Activated CD8-positive, alpha-beta memory T cell treated with anti-CD3 and anti-CD28 coated beads, Interleukin-2, amount 50 U/mL, for 24 hours (primary cell): ENCODE results near the gene FAM163B.

Source experiments
- DNase-seq: peaks from one replicate; pipeline ENCODE4 v3.0.0-alpha.2; 2020; ENCODE audit errors: extremely low read depth

Gene FAM163B

DNA sequence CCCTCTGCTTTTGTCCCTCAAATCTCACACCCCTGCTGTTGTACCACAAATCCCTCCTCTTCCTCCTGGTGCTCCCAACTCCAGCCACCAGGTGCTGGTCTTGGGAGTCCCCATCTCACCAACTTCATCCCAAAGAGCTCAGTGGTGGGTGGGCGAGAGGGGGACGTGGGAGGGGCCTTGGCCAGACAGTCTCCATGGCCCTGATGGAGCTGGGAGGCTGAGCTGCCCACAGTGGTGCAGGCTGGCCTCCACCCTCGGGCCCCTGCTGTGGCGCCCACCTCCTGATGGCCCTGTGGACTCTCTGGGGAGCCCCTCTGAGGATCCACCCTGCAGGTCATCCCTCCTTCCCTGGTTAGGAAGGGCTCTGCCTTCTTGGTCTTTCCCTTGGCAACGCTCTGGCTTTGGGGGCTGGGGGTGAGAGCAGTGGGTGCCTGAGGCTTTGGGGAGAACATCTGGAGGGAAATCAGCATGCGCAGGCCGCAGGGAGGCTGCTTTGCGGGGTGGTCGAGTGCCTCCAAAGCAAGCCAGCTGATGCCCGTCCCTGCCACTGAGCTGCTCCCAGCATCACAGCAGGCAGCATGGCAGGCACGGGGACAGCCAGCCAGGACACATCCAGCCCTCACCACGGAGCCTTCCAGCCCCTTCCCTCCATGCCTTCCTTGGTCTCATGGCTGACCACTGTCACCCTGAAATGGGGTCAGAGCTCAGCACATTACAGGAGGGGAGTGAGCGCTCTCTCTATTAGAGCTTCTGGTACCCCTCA is 7.6 kb upstream of the FAM163B start:
- DNase-seq, result no peak

DNA sequence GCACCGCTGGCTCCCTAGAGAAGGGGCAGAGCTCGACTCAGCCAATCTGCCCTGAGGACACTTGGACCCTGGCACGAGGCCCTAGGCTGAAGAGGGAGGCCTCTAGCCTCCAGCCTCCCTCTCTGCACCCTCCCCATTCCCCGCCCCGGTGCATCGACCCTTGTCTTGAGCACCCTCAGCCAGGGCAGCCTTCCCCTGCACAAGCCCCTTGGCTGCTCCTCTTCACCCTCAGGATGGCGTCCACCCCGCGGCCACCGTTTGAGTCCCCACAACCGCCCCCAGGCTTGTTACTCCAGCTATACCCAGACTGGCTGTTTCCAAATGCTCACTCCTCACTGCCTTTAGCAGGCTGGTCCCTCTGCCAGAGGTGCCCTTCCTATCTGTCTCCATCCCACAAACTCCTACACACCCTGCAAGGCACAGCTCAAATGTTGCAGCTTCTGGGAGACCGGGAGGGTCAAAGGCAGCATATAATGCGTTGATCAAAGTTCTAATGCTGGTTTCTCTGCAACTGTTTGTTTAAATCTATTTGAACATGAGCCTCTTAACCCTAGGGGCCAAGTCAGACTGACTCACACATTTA is 6.5 kb upstream of the FAM163B start:
- no peak for DNase-seq

DNA sequence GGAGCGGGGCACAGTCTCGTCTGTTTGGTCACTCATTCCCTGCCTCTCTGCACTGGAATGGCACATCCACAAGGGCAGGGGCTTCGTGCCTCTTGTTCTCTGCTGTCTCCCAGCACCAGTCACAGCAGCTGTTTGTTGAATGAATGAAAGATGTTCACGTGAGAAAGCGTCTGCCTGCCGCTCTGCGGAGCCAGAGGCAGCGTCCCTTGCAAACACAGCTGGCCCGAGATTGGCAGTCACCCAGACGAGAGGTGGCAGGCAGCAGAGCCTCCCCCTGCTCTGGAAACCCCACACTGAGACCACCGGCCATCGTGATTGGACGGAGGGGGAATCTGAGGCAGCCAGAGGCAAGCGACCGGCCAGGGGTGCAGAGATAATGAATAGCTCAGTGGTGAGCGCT is 6.0 kb upstream of the FAM163B start:
- no peak for DNase-seq

DNA sequence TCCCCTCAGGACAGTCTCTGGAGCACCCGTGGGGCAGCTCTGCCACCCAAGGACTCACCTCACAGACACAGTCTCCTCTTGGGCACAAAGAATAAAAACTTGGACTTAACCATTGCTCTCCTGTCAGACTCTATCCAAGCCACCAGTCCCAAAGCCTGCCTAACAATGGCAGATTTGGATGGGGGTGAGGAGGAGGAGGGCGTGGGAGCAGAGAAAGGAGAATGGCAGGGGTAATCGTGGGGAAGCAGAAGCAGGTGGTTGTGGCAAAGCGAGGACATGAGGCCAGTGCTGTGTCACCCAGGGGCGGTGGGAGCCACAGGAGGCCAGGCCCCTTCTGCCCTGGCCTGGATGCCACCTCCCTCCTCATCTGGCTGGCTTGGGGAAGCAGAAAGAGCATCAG is 5.5 kb upstream of the FAM163B start:
- no peak for DNase-seq

DNA sequence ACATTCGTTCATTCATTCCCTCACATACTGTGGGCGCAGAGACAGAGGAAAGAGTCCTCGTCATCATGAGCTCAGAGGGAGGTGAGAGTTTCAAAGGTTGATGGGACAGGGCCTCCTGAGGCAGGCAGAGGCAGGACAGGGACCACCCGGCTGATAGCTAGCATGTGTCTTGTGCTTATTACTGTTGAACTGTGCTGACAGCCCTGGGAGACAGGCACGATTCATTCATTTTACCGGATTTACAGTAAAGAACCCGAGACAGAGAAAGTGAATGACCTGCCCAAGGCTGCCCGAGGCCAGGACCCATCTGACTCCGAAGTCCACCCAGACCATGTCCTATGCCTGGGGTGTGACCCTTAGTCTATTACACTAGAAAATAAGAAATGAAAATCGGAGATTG is 4.9 kb upstream of the FAM163B start:
- no peak for DNase-seq

DNA sequence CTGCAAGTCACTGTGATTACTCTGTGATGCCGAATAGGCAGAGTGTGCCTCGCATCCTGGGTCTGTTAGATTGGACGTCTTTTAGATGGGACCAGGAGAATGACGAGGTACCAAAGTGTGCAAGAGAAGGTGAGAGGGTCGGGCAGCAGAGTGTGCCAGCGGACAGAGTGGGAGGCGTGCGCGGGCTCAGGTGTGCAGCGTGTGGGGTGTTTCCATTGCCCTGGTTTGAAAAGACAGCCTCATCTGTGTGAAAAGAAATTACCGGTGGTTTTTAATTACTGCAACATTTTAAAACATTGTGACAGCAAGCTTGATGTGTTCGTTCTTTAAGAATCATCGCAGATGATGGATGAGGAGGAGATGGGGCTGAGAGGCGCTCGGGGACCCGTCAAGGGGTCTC is 4.2 kb upstream of the FAM163B start:
- DNase-seq, result no peak

DNA sequence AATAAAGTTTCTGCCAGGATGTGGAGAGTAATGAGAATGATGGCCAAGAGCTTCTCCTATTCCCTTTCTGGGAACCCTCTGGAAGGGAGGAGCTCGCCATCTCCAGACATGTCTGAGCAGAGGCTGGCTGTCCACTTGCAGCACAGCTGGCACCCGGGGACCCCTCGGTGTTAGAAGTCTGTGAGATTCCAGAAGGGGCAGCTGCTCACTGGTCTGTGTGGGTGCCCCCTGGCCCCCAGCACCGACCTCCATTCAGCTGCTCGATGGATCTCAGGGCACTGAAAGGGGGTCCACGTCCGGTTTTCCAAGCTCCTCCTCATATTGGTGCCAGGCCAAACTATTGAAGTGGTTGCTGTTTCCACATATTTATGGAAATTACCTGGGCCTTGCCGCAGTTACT is 3.6 kb upstream of the FAM163B start:
- no peak for DNase-seq

DNA sequence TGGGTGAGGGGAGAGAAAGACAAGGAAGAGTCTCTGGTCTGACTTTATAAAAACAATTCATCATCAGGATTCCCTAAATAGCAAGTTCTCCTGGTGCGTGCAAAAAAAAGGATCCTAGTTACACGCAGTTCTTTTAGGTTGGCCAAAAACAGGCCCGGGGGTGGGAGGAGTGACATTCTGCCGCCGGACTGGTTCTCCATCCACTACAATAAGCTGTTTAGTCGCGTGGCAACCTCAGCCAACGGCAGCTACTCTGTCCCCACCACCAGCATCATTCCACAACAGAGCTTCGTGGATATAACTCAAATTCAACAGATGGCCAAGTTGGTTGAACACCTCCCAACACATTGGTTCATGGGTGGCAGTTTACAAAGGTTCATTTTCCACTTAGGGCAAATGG is 2.9 kb upstream of the FAM163B start:
- no peak for DNase-seq

DNA sequence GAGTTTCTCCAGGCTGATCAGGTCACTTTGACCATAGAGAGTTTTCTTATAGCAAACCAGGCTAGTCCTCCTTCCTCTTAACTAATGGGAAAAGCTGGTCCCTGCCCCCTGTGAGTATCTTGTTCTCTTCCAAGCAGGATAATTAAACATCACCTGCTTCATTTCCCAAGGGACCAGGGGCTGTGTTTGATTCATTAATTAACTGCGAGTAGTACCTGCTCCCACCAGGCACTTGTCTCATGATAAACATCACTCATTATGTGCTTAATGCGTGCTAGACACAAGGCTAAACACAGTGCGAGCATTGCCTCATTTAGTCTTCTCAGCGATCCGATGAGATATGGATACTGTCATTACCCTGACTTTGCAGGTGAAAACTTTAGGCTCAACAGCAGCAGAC is 1.7 kb upstream of the FAM163B start:
- DNase-seq, result no peak

DNA sequence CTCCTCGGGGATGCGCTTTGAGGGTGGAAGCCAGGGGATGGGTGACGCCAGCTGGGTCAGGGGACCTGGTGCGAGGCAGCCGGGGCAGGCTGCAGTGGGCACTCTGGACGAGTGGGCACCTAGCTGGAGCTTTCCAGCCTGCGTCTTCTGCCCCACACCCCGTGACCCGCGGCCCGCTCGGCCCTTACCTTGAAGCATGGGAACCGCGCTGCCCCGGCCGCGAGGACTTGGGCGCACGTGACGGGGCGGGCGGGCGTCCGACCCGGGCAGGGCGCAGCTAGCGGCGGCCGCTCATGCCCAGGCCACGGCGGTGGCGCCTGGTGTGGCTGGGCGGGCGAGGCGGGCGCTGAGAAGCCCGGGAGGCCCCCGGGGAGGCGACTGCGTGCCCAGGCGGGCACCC is 300 bp downstream of the FAM163B start:
- DNase-seq, result no peak

DNA sequence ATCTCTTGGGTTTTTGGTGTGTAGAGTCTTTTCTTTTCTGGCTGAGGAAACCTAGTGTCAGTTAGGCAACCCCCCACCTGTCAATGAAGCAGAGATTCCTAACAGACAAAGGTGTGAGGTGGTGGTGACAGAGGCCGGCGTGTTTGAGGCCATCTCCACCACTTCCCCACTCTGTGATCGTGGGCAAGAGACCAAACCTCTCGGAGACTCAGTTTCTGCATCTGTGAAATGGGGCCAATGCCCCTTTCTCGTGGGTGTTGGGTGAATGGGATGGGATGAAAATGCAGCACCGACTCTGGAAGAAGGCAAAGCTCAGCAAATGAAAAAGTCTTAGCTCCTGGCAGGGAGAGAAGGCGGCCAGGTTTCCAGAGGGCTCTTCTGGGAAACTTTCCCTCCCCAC is 807 bp downstream of the FAM163B start:
- no peak for DNase-seq

DNA sequence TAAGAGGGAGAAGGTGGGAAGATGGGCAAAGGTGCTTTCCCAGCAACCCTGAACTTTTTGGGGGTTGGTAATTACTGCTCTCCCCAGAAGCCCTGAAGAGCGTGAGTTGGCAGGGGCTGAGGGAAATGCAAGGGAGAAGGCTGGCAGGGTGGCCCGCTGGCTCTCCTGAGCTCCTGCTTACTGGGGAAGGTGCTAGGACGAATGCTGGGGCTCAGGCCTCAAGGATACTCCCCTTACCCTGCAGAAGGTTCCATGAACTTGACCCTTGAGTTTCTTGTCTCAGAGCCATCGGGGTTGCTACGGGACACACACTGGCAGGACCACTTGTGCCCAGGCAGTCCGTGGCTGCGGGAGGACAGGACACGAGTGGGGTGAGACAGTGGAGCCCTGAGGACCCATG is 1.2 kb downstream of the FAM163B start:
- DNase-seq, result no peak

DNA sequence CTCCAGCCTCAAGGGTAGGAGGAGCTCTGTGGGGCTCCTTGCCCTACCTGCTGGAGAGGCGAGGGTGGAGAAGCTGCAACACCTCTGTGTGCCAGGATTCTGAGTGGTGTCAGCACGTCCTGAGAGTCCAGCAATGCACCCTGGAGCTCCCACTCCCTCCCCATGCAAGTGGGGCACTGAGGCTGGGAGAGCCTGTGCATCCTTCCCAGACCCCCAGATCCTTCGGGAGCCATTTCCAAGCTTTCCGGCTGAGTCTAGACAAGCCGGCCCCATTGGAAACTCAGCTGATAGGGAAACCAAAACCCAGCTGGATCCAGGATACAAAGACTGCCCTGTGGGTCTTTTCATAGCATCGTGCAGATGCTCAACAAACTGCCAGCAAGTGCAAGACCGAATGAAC is 1.8 kb downstream of the FAM163B start:
- no peak for DNase-seq

DNA sequence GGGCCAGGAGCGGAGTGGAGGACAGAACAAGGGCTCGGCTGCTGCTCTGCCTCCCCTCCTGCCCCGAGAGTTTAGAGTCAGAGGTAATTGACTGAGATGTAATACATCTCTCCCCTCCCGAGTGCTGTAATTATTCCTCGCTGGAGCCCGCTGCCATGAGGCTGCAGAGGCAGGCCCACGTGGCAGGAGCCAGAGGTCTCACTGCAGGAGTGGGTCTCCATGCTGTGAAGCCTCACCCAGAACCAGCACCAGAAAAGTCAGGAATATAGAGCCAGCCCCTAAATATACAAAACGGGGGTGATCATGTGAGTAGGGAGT is 2.5 kb downstream of the FAM163B start:
- DNase-seq, result no peak

DNA sequence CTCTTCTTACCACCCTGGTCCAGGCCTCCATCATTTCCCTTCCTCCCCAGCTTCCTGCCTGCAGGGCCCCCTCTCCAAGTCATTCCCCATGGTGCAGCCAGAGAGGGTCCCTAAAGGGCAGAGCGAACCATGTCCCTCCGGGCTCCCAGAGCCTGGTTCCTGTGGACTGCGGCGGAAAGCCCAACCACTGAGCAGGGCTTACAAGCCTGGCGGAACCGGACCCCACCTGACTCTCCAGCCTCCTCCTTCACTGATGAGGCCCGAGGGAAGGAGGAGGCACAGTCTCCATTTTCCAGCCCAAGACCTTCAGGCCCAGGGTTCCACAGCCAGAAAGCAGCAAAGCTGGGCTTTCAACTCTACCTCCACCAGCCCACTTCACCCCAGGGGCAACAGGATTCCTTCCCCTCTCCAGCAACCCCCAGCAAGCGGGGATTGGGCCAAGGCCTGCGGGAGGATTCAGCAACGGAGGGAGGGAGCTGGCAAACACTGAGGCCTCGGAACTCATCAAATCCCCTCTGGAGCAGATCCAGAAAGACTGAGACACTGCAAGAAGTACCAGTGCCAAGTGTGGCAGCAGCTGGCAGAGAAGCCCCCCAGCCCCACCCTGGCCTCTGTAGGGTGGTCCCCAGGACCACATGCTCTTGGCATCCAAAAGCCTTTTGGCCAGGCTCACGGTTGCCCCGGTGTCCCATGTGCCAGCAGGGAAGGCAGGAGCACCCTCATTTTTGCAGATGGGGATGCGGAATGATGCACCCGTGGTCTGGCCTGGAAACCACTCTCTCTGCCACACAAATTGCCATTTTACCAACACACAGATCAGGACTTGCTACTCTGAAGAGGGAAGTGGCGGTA is 3.1 kb downstream of the FAM163B start:
- DNase-seq, result no peak

DNA sequence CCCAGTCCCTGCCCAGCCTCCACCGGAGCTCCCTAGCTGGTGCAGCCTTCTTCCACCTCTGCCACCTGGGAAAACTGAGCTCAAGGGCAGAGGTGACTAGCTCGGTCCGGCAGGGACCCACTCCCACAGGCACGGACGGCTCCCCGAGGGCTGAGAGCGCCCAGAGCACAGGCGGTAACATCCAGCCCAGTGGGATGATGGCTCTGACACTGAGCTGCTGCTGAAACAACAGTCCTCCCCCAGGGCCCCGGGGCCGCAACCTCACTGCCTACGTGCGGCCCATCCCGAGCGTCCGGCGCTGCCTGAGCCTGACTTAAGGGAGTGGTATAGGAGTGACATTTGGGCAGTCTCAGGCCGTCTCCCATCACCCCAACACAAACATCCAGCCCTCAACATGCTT is 3.7 kb downstream of the FAM163B start:
- DNase-seq, result no peak

DNA sequence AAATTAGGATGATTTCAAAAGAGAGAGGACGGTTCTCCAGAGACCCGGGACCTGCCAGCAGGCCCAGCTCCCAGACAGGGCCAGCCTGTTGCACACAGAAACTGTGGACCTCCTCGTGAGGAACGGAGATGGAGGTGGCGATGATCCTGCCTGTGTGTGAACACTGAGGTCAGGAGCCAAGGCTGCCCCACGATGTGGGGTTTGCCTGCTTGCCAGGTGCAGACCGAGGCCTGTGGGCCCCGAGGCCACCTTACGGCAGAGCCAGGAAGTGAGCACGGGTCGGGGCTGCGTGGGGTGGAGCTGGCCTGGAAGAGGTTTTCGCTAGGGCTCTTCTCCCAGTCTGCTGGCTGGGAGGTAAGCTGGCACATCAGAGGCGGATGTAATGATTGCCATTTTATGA is 4.3 kb downstream of the FAM163B start:
- no peak for DNase-seq

DNA sequence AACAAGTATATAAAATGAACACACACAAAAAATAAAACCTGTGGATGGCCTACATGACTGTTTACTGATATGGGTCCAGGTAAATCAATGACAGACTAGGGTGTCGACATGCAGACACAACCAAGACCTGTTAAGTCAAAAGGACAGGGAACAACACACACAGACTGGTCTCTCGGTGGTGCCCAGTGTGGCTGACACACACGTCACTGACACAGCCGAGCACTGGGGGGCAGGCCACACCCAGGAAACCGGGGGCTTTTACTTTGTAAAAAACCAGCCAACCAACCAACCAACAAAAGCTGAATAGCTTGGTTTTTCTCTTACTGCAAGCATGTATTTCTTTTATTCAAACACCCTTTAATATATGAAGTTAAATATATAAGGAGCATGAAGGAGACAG is 5.0 kb downstream of the FAM163B start:
- peak; percentile 3 for DNase-seq

DNA sequence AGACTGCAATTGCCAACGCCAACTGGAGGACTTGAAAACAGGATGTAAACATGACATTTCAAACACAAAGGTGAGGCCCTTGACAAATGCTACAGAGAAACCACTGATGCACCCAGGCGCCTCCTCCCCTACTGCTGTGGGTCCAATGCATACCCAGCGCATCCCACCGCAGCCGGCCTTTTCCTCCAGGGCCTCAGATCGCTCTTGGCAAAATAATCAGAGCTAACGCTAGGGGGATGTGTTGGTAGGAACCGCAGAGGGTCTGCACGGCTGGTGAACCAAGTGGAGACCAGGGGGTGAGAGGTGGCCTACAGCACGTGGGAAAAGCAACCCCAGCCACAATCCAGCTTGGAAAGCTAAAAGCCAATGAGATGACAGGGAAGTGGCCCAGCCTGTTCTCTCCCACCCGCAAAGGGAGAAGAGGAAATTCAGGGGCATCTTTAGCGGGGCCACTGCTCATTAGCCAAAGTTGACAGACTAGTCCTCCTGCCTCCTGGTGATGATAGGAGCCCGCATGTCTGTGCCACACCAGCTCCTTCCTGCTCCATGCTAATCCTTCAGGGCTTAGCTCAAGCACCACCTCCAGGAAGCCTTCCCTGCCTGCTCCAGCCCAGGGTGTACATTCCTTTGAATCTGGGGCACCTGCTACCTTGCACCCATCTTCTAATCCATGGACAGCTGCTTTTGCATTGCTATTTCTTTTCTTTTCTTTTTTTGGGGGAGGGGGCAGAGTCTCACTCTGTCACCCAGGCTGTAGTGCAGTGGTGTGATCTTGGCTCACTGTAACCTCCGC is 5.9 kb downstream of the FAM163B start:
- no peak for DNase-seq

DNA sequence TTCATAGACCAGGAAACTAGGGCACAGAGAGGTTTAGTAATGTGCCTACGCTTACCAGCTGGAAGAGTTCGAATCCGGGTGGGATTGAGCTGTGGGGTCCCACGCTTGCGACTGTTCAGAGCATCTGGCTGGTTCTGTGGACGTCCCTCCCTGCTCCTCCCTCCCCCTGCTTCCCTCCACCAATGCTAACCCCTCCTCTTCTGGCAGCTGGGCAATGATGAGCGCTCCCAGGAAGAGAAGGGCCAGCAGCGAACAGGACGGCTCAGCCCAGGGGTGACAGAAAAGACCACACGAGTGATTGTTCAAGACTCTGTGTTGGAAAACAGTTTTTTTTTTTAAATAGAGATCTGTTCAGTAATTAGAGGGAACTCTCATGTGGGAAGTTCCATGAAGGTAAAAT is 6.9 kb downstream of the FAM163B start:
- no peak for DNase-seq

DNA sequence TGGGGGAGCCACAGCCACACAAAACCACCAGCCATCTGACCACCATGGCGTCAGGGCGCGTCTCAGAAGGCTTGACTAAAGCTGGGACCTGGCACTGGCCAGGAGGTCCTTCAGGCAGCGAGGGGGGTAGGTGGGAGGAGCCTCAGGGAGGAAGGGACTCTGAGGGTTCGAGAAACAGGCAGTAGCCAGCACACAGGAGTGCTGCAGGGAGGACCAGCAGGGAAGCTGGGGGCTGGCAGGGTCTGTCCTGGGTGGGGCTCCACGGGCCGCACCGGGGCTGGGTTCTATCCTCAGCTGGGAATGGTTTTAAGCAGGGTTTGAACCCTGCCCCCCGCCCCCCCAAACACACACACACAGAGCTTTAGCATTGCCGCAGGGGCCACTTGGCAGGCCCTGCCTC is 7.4 kb downstream of the FAM163B start:
- no peak for DNase-seq

DNA sequence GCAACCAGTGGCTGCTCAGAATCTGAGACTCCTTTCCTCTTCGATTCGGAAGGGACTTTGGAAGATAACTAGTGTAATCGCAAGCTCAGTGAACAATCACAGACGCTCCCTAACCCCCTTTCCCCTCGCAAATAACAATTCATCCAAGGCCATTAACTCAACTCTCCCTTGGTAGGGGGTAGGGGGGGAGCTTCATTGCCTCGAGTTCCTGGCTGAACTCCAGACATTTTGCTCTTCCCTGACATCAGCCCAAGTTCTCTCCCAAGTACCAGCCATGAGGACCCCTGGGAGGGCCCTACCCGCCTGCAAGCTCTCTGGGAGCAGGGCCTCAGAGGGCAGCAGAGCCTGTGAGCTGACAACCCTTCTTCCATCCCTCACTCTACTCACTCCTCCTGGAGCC is 8.4 kb downstream of the FAM163B start:
- DNase-seq, result no peak
